ENCODE data around the gene VASH2.
"Not testable (repeated sequence)": the region's sequence is repeated elsewhere in the genome, so short reads cannot be mapped to it uniquely, and the experiment has no call there.

Gene VASH2

GRCh38 chr1:212977781-212978645, 27.7 kb downstream of the VASH2 start:
- DNase-seq (ENCODE audit: low read depth in 1 of 2, low spot score in 1 of 2): no peak

- DNase-seq (ENCODE audit: low read depth in 1 of 2, low spot score in 1 of 2): no peak
Measured at GRCh38 chr1:212979340-212980122, 29.2 kb downstream of the VASH2 start.

GRCh38 chr1:212980123-212980785, 29.9 kb downstream of the VASH2 start:
- DNase-seq (ENCODE audit: low read depth in 1 of 2, low spot score in 1 of 2): no peak

- DNase-seq (ENCODE audit: low read depth in 1 of 2, low spot score in 1 of 2): no peak
Measured at GRCh38 chr1:212981025-212981495, 30.7 kb downstream of the VASH2 start.

- DNase-seq (ENCODE audit: low read depth in 1 of 2, low spot score in 1 of 2): no peak
Measured at GRCh38 chr1:212981571-212982328, 31.4 kb downstream of the VASH2 start.

- no peak for DNase-seq (ENCODE audit: low read depth in 1 of 2, low spot score in 1 of 2)
Measured at GRCh38 chr1:212982430-212983152, 32.2 kb downstream of the VASH2 start.

- DNase-seq (ENCODE audit: low read depth in 1 of 2, low spot score in 1 of 2): no peak
Measured at GRCh38 chr1:212983482-212983881, 33.1 kb downstream of the VASH2 start.

GRCh38 chr1:212984522-212985291, 34.4 kb downstream of the VASH2 start:
- DNase-seq (ENCODE audit: low read depth in 1 of 2, low spot score in 1 of 2): no peak

- no peak for DNase-seq (ENCODE audit: low read depth in 1 of 2, low spot score in 1 of 2)
Measured at GRCh38 chr1:212986551-212986950, 36.2 kb downstream of the VASH2 start.

- no peak for DNase-seq (ENCODE audit: low read depth in 1 of 2, low spot score in 1 of 2)
Measured at GRCh38 chr1:212987702-212988322, 37.5 kb downstream of the VASH2 start.

- no peak for DNase-seq (ENCODE audit: low read depth in 1 of 2, low spot score in 1 of 2)
Measured at GRCh38 chr1:212990276-212990675, 39.9 kb downstream of the VASH2 start.

- DNase-seq (ENCODE audit: low read depth in 1 of 2, low spot score in 1 of 2): not testable (repeated sequence)
Measured at GRCh38 chr1:212993960-212994359, 43.6 kb downstream of the VASH2 start.

GRCh38 chr1:212994926-212995325, 44.6 kb downstream of the VASH2 start:
- DNase-seq (ENCODE audit: low read depth in 1 of 2, low spot score in 1 of 2): no peak

GRCh38 chr1:213003256-213003655, 52.9 kb downstream of the VASH2 start:
- no peak for DNase-seq (ENCODE audit: low read depth in 1 of 2, low spot score in 1 of 2)

GRCh38 chr1:213008564-213008963, 58.2 kb downstream of the VASH2 start:
- no peak for DNase-seq (ENCODE audit: low read depth in 1 of 2, low spot score in 1 of 2)

GRCh38 chr1:213014642-213015041, 64.3 kb downstream of the VASH2 start:
- DNase-seq (ENCODE audit: low read depth in 1 of 2, low spot score in 1 of 2): no peak

GRCh38 chr1:213015099-213016050, 65.0 kb downstream of the VASH2 start, which contains the start of gene ANGEL2:
TSS of gene ANGEL2 (minus strand) at chr1:213015867. CDS start at chr1:213015671, 196 bp downstream.
- peak; percentile 88 for DNase-seq (ENCODE audit: low read depth in 1 of 2, low spot score in 1 of 2)
